ENCODE measurements around the gene PEG3. TPM values are rescaled to one million over a fixed set of nuclear protein-coding genes. Genes with fewer than 3 reads are reported as not detected.

PEG3 gene
- total RNA-seq, 1 experiment from 2014 or later: 0.09 TPM

DNA sequence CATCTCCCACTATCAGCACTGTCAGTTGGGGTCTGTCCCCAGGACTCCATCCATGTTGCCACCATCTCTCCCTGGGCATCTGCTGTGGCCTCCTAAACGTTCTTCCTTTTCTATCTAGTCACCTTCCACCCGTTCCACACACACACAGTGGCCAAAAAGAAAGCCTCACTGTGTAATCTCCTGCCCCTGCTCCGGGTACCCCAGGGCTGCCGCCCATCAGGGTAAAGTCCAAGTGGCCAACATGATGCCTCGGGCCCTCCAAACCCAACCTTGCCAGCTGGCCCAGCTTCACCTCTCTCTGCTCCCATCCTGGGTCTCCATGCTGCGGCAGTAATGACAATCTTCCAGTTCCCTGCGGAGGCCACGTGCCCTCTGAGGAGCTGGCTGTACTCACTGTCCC is 29.4 kb upstream of the PEG3 start:
- Mint-ChIP-seq H3K36me3 (ENCODE audit: insufficient read depth, unreplicated experiment) (peaks cover 3% of the 10 kb centered on the region), H3K4me3 (ENCODE audit: low read depth, unreplicated experiment) (no peak overlapping the region), H3K4me1 (ENCODE audit: low read depth, unreplicated experiment) (no peaks in the 10 kb centered on the region), H3K9me3 (ENCODE audit: low read depth, unreplicated experiment) (peaks cover 19% of the 10 kb centered on the region), H3K27me3 (ENCODE audit: unreplicated experiment) (no peaks in the 10 kb centered on the region), H3K27ac (ENCODE audit: unreplicated experiment) (no peak overlapping the region)
- intact Hi-C loops (cut with micrococcal nuclease; ENCODE audit: unreplicated experiment): no loop called here
- TF ChIP-seq CTCF (IDR thresholded peaks at IDR 0.05; ENCODE audit: unreplicated experiment): no peak
- CTCF ChIA-PET: no interaction called here
- BruUV-seq (replicated peaks): no TSS peak
- DNase-seq: no peak

GRCh38 chr19:56868446-56868845 is 27.9 kb upstream of the PEG3 start:
- Mint-ChIP-seq H3K36me3 (ENCODE audit: insufficient read depth, unreplicated experiment) (no peaks in the 10 kb centered on the region), H3K9me3 (ENCODE audit: low read depth, unreplicated experiment) (peaks cover 21% of the 10 kb centered on the region), H3K4me3 (ENCODE audit: low read depth, unreplicated experiment) (no peak overlapping the region), H3K27ac (ENCODE audit: unreplicated experiment) (no peak overlapping the region), H3K4me1 (ENCODE audit: low read depth, unreplicated experiment) (no peaks in the 10 kb centered on the region), H3K27me3 (ENCODE audit: unreplicated experiment) (no peaks in the 10 kb centered on the region)
- no TSS peak for BruUV-seq (replicated peaks)
- DNase-seq: no peak
- CTCF ChIA-PET: no interaction called here
- intact Hi-C loops (cut with micrococcal nuclease; ENCODE audit: unreplicated experiment): no loop called here
- TF ChIP-seq CTCF (IDR thresholded peaks at IDR 0.05; ENCODE audit: unreplicated experiment): no peak

DNA sequence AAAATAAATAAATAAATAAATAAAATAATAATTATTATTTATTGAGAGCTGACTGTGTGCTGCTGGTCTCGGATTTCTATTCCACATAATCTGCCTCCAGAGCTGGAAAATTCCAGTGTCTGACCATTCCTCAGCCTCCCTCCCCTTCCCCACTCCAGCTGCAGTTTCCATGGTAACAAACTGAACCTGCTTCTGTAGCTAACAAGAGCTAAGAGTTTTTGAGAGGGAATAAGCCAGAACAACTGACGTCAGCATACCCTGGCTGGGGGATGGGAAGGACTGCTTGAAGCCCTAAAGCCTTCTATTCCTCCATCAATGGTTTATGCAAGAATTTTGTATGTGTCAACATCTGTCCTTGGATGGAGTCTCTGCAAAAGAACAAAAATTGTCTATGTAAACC is 26.0 kb upstream of the PEG3 start:
- Mint-ChIP-seq H3K4me3 (ENCODE audit: low read depth, unreplicated experiment) (no peak overlapping the region), H3K27ac (ENCODE audit: unreplicated experiment) (no peak overlapping the region), H3K36me3 (ENCODE audit: insufficient read depth, unreplicated experiment) (no peaks in the 10 kb centered on the region), H3K27me3 (ENCODE audit: unreplicated experiment) (no peaks in the 10 kb centered on the region), H3K9me3 (ENCODE audit: low read depth, unreplicated experiment) (peaks cover 24% of the 10 kb centered on the region), H3K4me1 (ENCODE audit: low read depth, unreplicated experiment) (no peaks in the 10 kb centered on the region)
- no peak for DNase-seq
- intact Hi-C loops (cut with micrococcal nuclease; ENCODE audit: unreplicated experiment): no loop called here
- no TSS peak for BruUV-seq (replicated peaks)
- CTCF ChIA-PET: no interaction called here
- TF ChIP-seq CTCF (IDR thresholded peaks at IDR 0.05; ENCODE audit: unreplicated experiment): no peak

GRCh38 chr19:56864443-56865125 is 24.1 kb upstream of the PEG3 start:
- H3K4me1 Mint-ChIP-seq (ENCODE audit: low read depth, unreplicated experiment): no peaks in the 10 kb centered on the region
- CTCF ChIA-PET: no interaction called here
- BruUV-seq (replicated peaks): no TSS peak
- no peaks in the 10 kb centered on the region for H3K36me3 Mint-ChIP-seq (ENCODE audit: insufficient read depth, unreplicated experiment)
- H3K27me3 Mint-ChIP-seq (ENCODE audit: unreplicated experiment): no peaks in the 10 kb centered on the region
- peaks cover 22% of the 10 kb centered on the region for H3K9me3 Mint-ChIP-seq (ENCODE audit: low read depth, unreplicated experiment)
- TF ChIP-seq CTCF (IDR thresholded peaks at IDR 0.05; ENCODE audit: unreplicated experiment): no peak
- no peak overlapping the region for H3K4me3 Mint-ChIP-seq (ENCODE audit: low read depth, unreplicated experiment)
- no peak overlapping the region for H3K27ac Mint-ChIP-seq (ENCODE audit: unreplicated experiment)
- intact Hi-C loops (cut with micrococcal nuclease; ENCODE audit: unreplicated experiment): no loop called here
- no peak for DNase-seq
